GM18498 (cell line): ENCODE measurements around the gene MEIOSIN.
"Not testable (repeated sequence)": the region's sequence is repeated elsewhere in the genome, so short reads cannot be mapped to it uniquely, and the experiment has no call there.

ENCODE experiments used
- ATAC-seq: cut with Tn5 transposase; IDR thresholded peaks from one replicate; pipeline ENCODE4 v1.9.1; 2021; ENCODE audit warnings: mild to moderate bottlenecking, moderate library complexity; ENCODE audit not compliant: unreplicated experiment

Gene MEIOSIN

DNA sequence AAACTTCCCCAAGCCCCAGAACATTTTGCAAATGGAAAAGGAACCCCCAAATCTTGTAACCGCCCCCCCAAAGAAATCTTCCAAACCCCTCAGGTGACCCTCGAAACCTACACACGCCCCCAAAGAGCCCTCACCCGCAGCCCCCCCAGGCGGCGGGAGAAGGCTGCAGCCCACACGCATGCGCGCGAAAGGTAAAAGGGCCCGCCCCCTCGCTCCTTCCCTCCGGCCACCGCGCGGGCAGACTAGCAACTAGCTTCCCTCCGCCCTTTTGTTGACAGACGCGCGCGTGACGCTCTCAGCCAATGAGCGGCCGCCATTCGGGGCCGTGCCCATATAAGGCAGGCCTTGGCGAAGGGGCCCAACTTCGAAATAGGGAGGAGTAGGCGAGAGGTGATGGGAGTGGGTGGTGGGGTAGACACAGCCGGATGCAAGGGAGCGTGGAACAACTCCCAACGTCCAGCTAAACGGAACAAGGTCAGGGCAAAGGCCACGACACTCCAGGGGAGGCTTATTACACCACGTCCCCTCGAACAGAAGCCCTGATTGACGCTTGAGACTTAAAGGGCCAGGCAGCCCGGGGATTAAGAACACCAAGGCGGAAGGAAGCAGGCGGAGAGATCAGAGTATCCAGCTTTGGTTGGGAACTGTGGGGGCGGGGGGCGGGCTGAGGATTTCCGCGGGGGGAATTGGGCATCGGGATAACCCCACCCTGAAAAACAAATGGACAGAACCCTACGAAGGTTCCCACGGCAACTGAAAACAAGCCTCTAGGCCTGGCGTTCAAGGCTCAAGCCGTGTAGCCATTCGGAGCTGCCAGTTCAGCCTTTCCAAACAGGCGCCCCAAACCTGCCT lies 15.9 kb upstream of the MEIOSIN start:
- peak; percentile 90 for ATAC-seq

DNA sequence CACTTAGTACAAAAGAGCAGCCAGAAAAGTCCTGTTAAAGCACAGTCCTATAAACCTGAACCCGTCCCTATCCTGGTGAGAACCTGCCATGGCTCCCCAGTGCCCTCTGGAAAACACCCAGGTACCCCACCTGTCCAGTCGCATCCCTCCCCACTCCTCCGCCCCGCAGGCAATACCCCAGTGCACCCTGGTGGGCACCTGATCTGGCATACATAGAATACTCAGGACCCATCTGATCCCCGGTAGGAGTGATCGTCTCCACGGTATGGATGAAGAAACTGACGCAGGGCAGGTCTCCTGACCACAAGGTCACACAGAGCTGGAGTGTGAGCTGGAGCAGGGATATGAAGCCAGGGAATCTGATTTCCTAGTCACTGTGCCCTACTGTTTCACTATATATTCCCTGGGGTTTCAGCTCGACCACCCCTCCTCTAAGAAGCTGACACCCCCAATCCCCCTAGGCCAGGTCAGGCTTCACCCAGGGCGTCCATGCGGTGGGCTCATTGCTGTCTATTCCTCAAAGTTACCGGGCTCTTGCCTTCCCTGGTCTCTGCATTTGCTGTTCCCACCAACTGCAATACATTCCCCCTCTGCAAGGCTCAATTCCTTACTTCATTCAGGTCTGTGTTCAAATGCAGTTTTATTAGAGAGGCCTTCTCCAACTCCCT lies 15.1 kb upstream of the MEIOSIN start:
- no peak for ATAC-seq

DNA sequence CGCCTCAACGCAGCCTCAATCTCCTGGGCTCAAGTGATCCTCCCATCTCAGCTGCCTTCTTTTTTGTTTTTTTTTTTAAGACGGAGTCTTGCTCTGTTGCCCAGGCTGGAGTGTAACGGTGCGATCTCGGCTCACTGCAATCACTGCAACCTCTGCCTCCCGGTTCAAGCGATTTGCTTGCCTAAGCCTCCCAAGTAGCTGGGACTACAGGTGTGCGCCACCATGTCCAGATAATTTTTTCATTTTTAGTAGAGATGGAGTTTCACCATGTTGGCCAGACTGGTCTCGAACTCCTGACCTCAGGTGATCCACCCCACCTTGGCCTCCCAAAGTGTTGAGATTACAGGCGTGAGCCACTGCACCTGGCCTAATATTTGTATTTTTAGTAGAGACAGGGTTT lies 13.2 kb upstream of the MEIOSIN start:
- not testable (repeated sequence) for ATAC-seq

DNA sequence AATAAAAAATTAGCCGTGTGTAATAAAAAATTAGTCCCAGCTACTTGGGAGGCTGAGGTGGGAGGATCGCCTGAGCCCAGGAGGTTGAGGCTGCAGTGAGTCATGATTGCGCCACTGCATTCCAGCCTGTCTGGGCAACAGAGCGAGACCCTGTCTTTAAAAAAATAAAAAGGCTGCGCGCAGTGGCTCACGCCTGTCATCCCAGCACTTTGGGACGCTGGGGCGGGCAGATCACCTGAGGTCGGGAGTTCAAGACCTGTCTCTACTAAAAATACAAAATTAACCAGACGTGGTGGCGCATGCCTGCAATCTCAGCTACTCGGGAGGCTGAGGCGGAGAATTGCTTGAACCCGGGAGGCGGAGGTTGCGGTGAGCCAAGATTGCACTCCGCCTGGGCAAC lies 4.6 kb upstream of the MEIOSIN start:
- not testable (repeated sequence) for ATAC-seq

DNA sequence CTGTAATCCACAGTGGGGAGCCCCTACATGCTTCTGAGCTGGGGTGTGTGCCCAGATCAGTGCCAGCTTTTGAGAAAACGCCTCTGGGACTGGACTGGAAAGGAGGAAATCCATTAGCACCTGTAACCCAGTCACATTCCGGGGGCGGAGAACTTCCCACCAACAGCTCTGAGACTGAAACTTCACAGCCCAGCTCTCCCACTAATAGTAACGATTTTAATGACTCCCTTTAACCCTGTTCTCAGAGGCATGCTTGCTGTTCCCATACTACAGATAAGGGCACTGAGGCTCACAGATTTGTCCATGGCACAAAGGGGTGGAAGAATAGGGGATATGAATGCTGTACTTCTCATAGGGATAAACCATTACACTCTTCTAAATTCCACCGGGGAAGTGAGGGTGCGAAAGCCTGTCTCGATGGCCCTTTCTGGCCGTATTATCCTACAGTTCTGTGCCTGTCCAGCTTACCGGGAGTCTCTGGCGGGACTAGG lies 3.4 kb upstream of the MEIOSIN start:
- no peak for ATAC-seq

DNA sequence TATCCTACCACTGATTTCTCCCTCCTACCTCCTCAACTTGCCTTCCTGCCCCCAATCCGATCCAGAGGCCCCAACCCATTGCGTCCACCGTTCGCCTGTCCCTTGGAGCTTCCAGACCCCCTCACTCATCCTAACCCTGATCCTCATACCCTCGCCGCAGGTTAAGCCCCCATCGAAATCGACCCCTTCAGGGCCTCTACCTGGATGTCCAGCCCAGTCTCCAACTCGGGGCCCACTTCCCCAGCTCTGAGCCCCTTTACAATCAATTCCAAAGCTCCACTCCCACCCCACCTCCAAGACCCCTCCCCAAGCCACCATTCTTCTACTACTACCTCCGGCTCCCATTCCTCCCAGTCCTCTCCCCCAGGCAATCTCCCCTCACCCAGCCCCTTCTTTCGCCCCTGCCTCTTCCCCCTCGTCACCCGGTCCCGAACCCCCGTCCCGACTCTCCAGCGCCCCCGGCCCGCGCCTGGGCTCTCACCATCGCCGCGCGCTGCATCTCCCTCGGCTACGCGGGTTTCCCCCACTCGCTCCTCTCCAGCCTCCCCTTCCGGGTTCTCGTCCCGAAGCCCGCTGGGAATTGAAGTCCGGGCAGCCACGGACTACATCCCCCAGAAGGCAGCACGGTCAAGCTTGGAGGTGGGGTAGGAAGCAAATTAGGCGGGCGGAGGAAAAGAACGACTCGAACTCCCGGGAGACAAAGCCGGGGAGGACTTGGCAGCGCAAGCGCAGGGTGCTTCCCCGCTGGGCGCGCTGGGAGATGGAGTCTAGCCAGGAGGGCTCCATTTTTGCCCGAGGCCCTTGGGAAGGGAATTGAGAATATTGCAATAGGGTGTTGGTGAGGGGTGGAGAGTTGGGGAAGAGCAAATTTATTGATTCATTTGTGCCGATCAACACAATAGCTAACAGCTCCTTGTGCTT lies 2.6 kb upstream of the MEIOSIN start, which contains the start of gene FBXO46:
Gene FBXO46 (minus strand): TSS at position 529 of the 921 bp plus-strand sequence. CDS start 17,401 bp downstream, outside the sequence.
- peak; percentile 91 for ATAC-seq

DNA sequence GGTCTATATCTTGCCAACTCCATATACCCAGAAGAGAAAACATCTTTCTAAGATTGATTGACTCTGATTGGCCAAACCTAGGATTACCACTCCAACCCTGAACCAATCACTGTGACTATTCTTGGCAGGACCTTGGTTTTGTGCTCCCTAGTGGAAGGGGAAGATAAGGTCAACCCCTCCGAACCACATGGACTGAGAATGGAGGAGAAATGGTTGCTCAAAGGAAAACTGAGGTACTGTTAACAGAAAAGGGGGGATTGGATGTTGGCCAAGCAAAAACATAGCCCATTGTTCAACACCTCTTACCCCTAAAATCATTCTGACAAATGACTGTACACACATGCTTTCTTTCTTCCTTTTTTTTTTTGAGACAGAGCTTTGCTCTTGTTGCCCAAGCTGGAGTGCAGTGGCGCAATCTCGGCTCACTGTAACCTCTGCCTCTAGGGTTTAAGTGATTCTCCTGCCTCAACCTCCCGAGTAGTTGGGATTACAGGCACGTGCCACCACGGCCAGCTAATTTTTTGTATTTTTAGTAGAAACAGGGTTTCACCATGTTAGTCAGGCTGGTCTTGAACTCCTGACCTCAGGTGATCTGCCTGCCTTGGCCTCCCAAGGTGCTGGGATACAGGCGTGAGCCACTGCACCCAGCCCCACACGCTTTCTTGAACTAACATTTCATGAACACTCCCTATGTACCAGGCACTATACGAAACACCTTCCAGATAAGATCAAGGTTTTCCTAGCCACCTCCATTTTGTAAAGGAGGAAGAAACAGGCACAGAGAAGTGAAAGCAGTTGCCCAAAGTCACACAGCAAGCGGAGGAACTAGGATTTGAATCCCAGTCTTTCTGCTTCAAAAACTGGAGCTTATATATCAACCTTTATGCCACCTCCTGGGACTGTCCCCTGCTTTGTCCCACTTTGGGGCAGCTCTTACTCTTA lies 6.5 kb downstream of the MEIOSIN start:
- no peak for ATAC-seq

DNA sequence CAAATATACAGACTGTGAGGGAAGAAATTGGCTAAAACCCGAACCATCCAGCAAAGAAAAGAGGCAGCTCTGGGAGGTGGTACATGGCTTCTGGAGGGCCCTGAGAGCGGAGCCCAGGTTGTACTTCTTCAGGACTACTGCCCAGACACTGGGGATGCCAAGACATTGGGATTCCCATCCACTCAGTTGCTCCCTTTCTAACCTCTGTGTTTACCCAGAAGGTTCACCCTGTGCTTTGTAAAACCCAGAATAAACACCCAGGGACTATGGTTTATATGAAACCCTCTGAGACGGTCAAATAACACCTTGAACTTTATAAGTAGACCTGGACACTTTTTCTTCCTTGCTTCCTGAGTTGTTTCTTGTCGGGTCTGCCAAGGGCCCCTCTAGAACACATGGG lies 9.7 kb downstream of the MEIOSIN start:
- no peak for ATAC-seq

DNA sequence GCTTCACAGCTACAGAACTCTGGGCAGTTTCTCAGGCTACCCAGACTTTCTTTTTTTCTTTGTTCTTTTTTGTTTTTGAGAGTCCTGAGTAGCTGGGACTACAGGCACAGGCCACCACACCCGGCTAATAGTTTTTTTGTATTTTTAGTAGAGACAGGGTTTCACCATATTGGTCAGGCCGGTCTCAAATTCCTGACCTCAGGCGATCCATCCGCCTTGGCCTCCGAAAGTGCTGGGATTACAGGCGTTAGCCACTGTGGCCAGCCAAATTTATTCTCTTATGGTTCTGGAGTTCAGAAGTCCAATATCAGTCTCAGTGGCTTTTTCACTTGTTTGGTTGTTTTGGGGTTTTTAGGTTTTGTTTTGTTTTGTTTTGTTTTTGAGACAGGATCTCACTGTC lies 12.4 kb downstream of the MEIOSIN start:
- ATAC-seq: no peak

DNA sequence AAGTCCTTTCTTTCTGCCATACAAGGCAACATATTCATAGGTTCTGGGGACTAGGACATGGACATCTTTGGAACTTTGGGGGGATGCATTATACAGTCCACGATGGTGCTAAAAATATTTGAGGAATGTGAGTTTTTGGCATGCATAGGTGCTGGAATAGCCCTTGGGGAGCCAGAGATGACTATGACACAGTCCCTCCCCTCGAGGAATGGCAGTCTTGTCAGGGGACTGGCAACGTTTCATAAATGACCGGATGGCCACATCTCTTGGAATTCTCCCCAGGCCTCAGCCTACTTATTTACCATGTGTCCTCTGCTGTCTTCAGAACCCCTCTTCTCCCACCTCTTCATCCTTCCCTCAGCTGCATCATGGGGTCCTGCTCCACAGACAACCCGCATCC lies 13.6 kb downstream of the MEIOSIN start:
- no peak for ATAC-seq

DNA sequence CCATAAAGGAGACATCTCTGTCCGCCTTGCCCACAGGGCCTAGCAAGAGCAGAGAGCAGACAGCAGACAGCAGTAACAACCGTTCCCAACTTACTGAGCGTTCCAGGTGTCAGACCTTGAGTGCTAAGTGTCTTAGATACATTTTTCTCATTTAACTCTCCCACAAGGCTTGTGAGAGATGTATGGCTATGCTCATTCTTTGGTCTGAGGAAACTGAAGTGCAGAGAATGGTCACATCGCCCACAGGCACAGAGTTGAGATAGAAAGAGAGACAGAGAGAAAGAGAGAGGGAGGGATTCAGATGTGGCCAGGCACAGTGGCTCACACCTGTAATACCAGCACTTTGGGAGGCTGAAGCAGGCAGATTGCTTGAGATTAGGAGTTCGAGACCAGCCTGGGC lies 14.3 kb downstream of the MEIOSIN start:
- ATAC-seq: no peak

DNA sequence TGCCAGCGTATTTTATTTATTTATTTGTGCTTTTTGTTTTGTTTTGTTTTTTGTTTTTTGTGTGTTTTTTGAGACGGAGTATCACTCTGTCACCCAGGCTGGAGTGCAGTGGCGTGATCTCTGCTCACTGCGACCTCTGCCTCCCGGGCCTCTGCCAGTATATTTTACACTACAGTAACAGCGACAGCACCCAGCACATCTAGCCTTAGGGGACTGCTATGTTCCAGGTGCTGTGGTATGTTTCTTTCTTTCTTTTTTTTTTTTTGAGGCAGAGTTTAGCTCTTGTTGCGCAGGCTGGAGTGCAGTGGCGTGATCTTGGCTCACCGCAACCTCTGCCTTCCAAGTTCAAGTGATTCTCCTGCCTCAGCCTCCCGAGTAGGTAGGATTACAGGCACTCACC lies 18.2 kb downstream of the MEIOSIN start:
- ATAC-seq: not testable (repeated sequence)

DNA sequence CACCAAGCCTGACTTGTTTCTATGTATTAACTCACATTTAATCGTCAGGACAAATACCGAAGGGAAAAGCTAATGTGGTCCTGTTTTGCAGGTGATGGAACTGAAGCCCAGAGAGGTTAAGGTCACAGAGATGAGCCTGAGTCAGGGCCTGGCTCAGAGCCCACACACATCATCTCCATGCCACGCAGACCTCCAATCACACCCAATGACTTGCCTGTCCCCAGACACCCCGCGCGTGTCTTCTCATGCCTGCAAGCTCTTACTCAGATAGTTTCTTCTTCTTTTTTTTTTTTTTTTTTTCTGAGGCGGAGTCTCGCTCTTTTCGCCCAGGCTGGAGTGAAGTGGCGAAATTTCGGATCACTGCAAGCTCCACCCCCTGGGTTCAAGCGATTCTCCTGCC lies 19.4 kb downstream of the MEIOSIN start:
- no peak for ATAC-seq

DNA sequence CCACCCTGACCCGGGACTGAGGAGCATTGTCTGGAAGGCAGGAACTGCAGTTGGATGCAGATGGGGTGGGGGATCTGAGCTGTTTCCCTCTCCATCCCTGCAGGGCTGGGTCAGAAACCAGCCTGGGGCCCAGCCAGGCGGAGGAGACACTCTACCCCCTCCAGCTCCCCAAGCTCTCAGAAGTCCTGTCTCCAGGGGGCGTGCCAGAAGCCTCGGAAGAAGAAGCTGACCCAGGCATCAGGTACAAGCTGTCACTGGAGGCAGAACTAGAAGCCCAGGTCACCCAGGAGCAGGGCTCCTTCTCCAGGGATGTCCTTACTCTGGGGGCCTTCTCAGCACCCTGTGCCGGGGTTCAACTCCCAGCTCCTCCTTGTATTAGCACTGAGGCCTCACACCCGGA lies 20.3 kb downstream of the MEIOSIN start:
- no peak for ATAC-seq

DNA sequence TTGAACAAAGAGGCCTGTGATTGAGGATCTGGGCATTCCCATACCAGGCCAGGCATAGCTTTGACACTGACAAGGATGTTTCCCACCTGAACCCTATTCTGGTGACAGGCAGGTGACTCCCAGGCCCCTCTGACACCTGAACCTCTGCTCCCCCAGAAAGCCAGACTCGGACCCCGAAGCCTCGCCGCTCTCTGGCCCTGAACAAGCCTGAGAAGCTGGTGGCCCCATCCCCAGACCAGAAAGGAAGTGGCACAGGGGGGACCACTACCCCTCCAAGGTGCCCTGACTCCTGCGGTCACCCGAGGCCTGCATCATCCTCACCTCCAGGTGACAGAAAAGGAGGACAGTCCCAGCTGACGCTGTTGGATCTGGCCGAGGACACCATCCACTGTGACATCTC lies 21.1 kb downstream of the MEIOSIN start:
- no peak for ATAC-seq

DNA sequence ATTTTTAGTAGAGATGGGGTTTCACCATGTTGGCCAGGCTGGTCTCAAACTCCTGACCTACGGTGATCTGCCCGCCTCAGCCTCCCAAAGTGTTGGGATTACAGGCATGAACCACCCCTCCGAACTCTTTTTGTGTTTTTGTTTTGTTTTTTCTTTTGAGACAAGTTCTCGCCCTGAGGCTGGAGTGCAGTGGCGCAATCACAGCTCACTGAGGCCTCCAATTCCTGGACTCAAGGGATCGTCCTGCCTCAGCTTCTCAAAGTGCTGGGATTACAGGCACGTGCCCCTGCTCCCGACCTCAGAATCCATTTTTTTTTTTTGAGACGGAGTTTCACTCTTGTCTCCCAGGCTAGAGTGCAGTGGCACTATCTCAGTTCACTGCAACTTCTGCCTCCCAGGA lies 24.5 kb downstream of the MEIOSIN start:
- no peak for ATAC-seq

DNA sequence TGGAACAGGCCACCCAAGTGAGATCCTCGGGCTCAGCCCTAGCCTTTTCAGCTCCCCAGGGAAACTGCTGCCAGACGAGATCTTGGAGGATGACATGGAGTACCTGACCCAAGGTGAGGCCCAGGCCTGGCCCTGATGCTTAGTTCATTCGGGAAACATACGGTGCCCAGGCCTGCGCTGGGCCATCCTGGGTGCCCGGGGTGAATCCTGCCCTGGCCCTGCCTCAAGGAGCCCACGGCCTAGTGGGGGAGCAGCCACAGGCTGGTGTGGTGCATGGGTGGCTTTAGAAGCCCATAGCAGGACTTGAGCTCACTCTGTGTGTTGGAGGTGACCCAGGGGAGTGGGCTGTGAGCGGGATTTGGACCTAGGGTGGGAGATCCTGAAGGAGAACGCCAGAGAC lies 25.7 kb downstream of the MEIOSIN start:
- no peak for ATAC-seq

DNA sequence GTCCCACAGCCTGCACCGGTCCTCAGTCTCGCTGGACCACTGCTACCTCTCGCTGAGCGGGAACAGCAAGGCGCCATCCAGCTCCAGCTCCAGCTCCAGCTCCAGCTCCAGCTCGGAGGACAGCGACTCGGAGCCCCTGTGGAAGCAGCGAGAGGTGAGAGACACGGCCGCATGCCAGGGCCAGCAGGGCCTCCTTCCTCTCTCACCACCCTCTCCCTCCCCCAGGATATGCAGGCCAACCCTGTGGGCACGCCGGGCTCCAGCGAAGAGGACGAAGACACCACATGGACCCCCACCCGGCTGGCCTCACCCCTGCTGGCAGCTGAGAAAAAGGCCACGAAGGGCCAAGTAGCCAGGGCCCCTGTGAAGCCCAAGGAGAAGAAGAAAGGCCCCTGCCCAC lies 28.5 kb downstream of the MEIOSIN start:
- no peak for ATAC-seq

DNA sequence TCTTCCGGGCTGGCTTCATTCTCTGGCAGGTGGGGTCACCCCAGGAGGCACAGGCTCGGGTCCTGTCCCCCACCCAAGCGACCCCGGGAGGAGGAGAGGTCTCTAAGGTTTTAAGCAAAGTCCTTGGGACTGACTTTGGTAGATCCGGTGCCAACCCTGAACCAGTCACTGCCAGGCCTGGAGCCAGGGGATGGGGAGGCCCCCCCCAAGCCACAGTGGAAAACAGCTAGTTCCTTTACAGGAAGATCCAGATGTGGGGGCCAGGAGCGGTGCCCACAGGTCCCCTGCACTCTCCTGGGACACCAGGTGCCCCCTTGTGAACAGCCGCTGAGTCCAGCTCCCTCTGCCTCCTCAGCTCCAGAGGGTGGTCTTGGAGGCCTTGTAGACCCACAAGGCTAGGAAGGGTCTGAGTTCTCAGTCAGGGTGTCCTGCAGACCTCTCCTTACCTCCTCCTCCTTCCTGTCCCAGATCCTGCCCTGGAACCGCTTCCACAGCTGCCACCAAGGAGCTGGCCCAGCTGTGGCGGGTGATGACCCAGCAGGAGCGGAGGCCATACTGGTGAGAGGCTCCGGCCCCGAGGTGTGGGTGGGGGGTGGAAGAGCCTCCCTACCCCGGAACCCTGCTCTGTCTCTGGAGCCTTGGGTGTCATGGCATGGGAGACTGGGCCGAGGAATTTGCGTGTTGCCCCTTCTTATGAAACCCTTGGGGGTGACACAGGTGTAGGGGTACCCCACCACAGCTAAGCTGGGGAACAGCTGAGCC lies 29.8 kb downstream of the MEIOSIN start:
- no peak for ATAC-seq
